GM12873 (cell line): ENCODE measurements around the gene FITM1.

Experiments used
- TF ChIP-seq, protein P1 (sequence below): IDR thresholded peaks from 2 replicates; pipeline ENCODE4 v1.5.1; 2012; ENCODE audit warnings: low read depth, mild to moderate bottlenecking, moderate library complexity, low read length, control low read depth; ENCODE audit not compliant: insufficient read depth; ENCODE audit errors: missing control alignments

FITM1 gene

DNA sequence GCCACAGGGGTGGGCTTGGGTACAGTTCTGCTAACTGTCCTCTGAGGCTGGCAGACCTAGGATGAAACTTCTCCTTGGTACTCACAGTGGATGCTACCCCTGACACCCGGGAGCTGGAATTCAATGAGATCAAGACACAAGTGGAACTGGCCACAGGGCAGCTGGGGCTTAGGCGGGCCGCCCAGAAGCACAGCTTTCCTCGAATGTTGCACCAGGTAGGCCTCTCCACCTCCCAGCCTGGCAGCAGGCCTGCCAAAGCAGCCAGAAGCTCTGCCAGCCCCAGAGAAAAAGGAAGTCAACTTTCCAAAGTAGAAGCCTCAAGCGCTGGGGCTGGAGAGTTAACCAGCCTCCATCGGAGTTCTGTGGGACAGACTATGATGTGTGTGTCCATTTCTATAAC lies 13.3 kb upstream of the FITM1 start:
- TF ChIP-seq, protein P1, sequence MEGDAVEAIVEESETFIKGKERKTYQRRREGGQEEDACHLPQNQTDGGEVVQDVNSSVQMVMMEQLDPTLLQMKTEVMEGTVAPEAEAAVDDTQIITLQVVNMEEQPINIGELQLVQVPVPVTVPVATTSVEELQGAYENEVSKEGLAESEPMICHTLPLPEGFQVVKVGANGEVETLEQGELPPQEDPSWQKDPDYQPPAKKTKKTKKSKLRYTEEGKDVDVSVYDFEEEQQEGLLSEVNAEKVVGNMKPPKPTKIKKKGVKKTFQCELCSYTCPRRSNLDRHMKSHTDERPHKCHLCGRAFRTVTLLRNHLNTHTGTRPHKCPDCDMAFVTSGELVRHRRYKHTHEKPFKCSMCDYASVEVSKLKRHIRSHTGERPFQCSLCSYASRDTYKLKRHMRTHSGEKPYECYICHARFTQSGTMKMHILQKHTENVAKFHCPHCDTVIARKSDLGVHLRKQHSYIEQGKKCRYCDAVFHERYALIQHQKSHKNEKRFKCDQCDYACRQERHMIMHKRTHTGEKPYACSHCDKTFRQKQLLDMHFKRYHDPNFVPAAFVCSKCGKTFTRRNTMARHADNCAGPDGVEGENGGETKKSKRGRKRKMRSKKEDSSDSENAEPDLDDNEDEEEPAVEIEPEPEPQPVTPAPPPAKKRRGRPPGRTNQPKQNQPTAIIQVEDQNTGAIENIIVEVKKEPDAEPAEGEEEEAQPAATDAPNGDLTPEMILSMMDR = no peak

DNA sequence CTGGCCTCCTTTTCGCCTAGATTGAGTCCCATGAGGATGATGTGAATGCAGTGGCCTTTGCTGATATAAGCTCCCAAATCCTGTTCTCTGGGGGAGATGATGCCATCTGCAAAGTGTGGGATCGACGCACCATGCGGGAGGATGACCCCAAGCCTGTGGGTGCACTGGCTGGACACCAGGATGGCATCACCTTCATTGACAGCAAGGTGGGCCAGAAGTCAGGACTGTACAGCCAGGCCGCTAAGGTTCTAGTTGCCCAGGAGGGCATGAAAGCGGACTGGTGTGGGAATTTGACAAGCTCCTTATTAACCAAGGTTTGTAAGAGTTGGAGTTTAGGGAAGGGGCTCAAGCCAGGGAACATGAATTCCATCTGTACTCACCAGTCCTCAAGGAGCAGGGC lies 10.8 kb upstream of the FITM1 start:
- TF ChIP-seq, protein P1 = no peak

DNA sequence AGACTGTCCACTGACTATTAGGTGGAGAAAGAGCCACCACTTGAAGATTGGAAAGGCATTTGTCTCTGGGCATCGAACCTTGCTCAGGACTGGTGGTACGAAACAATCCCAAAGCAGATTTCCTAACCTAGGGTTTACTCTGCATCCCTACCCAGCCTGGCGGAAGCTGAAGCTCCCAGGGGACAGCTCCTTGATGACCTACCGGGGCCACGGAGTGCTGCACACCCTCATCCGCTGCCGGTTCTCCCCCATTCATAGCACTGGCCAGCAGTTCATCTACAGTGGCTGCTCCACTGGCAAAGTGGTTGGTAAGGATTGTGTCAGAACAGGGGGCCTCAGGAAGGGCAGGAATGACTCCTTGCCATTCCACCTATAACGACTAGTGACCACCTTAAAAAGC lies 9.2 kb upstream of the FITM1 start:
- TF ChIP-seq, protein P1 = no peak

DNA sequence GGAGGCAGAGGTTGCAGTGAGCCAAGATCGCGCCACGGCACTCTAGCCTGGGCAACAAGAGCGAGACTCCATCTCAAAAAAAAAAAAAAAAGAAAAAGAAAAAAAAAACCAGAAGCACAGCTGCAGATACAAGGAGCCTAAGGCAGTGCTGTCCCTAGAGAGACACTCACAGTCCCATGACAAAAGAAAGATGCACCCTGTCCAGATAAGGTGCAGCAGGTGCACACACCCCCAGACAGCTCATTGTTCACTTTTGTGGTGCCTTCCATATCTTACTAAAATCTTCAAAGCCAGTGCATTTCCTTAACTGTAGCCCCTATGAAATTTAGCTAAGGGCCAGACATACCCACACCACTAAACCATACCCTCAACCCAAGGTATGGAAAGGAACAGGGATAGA lies 8.0 kb upstream of the FITM1 start:
- TF ChIP-seq, protein P1 = no peak

DNA sequence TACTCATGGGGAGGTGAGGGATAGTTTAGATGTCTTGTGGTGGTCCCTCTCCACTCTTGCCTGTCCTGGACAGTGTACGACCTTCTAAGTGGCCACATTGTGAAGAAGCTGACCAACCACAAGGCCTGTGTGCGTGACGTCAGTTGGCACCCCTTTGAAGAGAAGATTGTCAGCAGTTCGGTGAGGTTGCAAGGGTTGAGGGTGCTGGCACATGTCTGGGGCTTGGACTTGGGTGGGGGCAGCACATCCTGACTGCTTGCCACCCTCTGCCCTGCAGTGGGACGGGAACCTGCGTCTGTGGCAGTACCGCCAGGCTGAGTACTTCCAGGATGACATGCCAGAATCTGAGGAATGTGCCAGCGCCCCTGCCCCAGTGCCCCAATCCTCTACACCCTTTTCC lies 7.6 kb upstream of the FITM1 start:
- TF ChIP-seq, protein P1 = no peak

DNA sequence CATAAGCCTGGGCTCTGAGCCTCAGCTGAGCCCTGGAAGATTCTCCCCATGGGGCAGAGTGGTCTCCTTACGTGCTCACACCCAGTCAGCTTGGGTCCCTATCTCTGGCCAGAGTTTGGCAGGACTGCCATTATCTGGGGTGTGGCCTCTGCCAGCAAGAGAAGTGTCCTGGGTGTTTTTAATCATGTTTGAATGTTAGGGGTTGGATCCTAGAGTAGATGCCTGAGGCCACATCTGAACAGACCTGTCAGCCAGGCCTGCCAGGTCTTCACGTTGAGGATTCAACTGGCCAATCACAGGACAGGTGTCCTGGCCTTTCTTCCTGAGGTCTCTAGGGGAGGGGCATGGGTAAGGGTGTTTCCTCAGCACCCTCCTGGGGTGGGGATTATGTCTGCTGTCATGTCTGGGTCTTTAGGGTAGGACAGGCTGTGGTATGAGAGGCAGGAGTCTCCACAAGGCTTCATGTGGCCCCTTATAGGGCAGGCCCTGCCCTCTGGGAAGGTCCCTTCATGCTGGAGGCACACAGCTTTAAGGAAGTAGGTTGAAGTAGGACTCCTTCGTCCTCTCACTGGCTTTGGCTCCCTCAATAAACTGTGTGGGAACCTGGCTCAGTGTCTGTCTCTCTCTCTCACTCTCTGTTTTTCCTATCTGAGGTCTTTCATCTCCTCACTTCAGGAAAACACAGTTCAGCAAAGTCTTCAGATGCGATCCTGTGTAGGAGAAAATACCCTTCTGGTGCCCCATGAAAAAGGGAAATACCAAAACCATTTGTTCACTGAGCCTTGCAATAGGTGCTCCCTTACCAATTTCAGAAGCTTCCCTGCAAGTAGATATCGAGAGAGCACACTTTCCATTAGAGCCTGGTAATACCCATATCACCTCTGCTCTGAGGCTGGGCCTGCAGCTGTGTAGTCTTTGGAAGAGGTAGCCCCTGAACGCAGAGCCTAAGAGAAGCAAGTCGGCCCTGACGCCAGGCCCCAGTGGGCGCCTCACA lies 6.7 kb upstream of the FITM1 start:
- TF ChIP-seq, protein P1 = no peak

DNA sequence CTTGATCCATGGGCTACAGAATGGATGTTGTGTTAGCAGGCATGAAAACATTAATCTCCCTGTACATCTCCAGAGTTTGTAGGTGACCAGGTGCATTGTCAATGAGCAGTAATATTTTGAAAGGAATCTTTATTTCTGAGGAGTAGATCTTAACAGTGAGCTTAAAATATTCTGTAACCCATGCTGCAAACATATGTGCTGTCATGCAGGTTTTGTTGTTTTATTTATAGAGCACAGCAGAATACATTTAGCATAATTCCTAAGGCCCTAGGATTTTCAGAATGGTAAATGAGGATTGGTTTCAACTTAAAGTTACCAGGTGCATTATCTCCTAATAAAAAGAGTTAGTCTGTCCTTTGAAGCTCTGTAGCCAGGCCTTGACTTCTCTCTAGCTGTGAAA lies 3.5 kb upstream of the FITM1 start:
- TF ChIP-seq, protein P1 = no peak
